MM.1S (cell line): ENCODE results near the gene SFXN1.

Source experiments
- EZH2 ChIP-seq: fragments of 300-600 bp; sonication (generic); optimal IDR thresholded peaks from 2 replicates; pipeline ENCODE3; 2017; ENCODE audit warnings: low read depth, mild to moderate bottlenecking, antibody characterized with exemption, low read length, mixed read lengths
- EZH2phosphoT487 ChIP-seq: fragments of 300-600 bp; sonication (generic); IDR thresholded peaks from 2 replicates; pipeline ENCODE4 v1.6.1; 2018; ENCODE audit warnings: antibody characterized with exemption, low read length
- TF ChIP-seq, protein P1 (sequence below): fragments of 300-600 bp; sonication (generic); IDR thresholded peaks from 2 replicates; pipeline ENCODE4 v1.5.1; 2016; ENCODE audit warnings: antibody characterized with exemption, low read length, mixed read lengths

DNA sequence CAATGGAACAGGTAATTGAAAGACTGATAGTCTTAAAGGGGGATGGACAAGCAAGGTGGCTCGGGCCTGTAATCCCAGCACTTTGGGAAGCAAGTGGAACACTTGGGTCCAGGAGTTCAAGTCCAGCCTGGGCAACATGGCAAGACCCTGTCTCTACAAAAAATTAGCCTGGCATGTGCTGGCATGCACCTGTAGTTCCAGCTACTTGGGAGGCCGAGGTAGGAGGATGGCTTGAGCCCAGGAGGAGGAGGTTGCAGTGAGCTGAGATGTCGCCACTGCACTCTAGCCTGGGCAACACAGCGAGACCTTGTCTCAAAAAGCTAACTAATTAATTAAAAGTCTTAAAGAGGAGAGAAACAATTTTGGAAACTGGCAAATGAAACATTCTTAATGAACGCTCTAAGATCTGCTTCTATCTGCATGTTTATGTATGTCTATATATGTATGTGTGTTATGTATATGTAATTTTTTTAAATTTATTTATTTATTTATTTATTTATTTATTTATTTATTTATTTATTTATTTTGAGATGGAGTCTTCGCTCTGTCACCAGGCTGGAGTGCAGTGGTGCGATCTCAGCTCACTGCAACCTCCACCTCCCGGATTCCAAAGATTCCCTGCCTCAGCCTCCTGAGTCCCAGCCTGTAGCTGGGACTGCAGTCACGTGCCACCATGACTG, 80.6 kb downstream of the SFXN1 start:
- TF ChIP-seq, protein P1, sequence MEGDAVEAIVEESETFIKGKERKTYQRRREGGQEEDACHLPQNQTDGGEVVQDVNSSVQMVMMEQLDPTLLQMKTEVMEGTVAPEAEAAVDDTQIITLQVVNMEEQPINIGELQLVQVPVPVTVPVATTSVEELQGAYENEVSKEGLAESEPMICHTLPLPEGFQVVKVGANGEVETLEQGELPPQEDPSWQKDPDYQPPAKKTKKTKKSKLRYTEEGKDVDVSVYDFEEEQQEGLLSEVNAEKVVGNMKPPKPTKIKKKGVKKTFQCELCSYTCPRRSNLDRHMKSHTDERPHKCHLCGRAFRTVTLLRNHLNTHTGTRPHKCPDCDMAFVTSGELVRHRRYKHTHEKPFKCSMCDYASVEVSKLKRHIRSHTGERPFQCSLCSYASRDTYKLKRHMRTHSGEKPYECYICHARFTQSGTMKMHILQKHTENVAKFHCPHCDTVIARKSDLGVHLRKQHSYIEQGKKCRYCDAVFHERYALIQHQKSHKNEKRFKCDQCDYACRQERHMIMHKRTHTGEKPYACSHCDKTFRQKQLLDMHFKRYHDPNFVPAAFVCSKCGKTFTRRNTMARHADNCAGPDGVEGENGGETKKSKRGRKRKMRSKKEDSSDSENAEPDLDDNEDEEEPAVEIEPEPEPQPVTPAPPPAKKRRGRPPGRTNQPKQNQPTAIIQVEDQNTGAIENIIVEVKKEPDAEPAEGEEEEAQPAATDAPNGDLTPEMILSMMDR, result no peak
- TF ChIP-seq EZH2, result no peak
- no peak for TF ChIP-seq EZH2phosphoT487
